Stimulated activated CD4-positive, alpha-beta T cell treated with anti-CD3 and anti-CD28 coated beads, Interleukin-1b, Interleukin-23, amount 100 ng/mL, for 48 hours (primary cell): ENCODE results near the gene TBX1.
A peak's percentile ranks its signal among the peaks of the same experiment; 100 is the strongest.
"Not testable (repeated sequence)": the region's sequence is repeated elsewhere in the genome, so short reads cannot be mapped to it uniquely, and the experiment has no call there.

ENCODE experiments used
- DNase-seq: peaks from one replicate; pipeline ENCODE4 v3.0.0-alpha.2; 2020

Gene TBX1

DNA sequence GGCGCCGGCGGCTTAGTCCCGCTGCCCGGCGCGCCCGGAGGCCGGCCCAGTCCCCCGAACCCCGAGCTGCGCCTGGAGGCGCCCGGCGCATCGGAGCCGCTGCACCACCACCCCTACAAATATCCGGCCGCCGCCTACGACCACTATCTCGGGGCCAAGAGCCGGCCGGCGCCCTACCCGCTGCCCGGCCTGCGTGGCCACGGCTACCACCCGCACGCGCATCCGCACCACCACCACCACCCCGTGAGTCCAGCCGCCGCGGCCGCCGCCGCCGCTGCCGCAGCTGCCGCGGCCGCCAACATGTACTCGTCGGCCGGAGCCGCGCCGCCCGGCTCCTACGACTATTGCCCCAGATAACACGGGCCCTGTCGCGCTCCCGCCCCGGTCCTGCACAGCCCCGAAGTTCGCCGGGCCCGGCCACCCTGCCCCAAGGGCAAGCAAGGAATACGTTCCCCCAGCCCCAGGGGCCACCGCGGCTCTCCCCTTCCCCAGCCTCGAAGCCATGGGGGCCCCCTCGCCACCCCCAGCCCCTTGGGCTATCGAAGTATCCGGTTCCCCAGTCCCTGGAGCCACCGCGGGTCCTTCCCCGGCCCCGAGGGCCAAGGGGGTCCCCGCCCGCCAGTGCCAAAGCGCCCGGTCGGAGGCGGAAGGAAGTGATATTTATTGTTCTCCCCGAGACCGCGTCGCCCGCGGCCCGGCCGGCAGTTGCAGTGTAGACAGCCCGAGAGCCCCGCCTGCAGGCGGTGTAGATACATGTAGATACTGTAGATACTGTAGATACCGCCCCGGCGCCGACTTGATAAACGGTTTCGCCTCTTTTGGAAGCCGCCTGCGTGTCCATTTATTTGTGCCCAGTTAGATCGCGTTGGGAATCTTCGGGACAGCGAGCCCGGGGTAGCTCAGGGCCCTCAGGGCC, 6.2 kb downstream of the TBX1 start:
- DNase-seq = peak; percentile 49

- DNase-seq = no peak
Observed at GRCh38 chr22:19767427-19768341, 7.1 kb downstream of the TBX1 start.

DNA sequence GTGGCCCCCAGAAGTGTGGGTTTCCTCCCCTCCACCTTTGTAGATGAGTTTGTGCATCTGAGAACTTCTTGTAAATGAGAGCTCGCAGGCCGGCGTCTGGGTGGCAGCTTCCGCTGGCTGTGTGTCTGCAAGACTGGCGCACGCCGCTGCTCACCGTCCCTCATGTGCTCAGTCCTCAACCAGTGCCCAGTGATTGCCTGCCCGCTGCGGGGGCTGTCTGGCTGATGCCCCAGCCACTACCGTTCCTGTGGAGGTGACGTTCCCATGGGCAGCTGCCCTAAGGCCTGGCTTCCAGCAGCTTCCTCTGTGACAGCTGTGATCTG, 8.8 kb downstream of the TBX1 start:
- DNase-seq = no peak

GRCh38 chr22:19770349-19771220, 10.0 kb downstream of the TBX1 start:
- no peak for DNase-seq

GRCh38 chr22:19772422-19772672, 11.8 kb downstream of the TBX1 start:
- DNase-seq = no peak

- no peak for DNase-seq
Observed at GRCh38 chr22:19772673-19773469, 12.3 kb downstream of the TBX1 start.

GRCh38 chr22:19773470-19774040, 13.0 kb downstream of the TBX1 start:
- no peak for DNase-seq

DNA sequence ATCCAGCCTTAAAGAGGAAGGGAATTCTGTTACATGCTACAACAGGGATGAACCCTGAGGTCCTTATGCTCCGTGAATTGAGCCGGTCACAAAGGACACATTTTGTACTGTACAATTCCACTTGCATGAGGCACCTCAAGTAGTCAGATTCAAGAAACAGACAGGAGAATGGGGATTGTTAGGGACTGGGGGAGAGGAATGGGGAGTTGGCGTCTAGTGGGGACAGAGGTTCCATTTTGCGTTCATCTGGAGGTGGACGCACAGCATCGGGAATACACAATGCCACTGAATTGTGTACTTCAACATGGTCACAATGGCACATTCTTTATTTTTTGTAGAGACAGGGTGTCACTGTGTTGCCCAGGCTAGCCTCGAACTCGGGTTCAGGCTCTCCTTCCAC, 14.1 kb downstream of the TBX1 start:
- no peak for DNase-seq

- DNase-seq = no peak
Observed at GRCh38 chr22:19775496-19776325, 15.1 kb downstream of the TBX1 start.

DNA sequence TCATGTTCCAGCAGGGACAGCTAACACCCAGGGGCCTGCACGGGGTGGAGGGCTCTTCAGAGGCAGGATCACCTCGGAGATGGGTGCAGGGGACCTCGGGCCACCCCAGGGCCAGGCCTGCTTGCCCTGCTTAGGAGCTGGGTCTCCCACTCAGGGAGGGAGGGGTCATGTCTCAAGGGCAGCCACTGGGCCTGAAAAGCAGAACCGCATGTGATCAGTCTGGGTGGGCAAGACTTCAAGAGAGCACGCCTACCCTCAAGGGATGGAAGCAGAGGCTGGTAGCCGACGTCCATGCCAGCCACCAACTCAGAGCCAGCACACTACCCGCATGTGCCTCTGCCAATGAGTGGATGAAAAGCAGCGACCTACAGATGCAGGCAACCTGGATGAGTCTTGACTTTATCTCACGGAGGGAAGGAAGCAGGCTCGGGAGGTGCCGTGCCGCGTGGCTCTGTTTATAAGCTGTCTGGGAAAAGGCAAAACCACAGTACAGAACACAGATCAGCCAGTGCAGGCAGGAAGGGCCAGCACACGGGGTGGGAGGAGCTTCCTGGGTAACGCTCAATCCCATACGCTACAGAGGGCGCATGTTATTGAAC, 16.0 kb downstream of the TBX1 start:
- DNase-seq = no peak

- not testable (repeated sequence) for DNase-seq
Observed at GRCh38 chr22:19777192-19777591, 16.6 kb downstream of the TBX1 start.

- no peak for DNase-seq
Observed at GRCh38 chr22:19779011-19779421, 18.4 kb downstream of the TBX1 start.

DNA sequence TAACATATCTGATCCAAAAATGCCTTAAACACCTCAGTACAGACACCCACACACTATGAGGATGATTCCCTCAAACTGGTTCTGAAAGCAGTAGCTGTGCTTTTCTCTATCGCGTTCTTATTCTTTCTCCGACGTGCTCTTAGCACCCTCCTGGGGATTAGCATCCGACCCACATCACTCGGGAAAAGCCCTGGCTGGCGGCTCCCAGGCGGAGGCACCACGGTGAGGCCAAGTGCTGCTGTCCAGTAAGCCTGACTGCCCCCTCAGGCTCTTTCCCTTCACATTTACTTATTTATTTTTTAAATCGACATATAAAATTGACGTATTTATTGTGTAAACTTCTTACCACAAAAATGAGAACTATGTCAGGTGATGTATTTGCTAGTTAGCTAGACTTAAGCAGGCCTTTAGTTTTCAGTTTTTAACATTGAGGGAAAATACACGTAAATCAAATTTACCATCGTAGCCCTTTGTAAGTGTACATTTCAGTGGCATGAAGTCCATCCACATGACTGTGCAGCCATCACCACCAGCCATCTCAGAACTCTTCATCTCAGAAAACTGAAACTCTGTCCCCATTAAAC, 19.2 kb downstream of the TBX1 start:
- DNase-seq = no peak

- no peak for DNase-seq
Observed at GRCh38 chr22:19782533-19782932, 22.0 kb downstream of the TBX1 start.

- DNase-seq = no peak
Observed at GRCh38 chr22:19783586-19784383, 23.2 kb downstream of the TBX1 start.

- no peak for DNase-seq
Observed at GRCh38 chr22:19784384-19785175, 24.0 kb downstream of the TBX1 start.

- no peak for DNase-seq
Observed at GRCh38 chr22:19785461-19786263, 25.1 kb downstream of the TBX1 start.

- DNase-seq = no peak
Observed at GRCh38 chr22:19786264-19786585, 25.6 kb downstream of the TBX1 start.
